AG09319 (cell line): Measurements from ENCODE around the gene SYCP3.

ENCODE experiments used
- DNase-seq: peaks from one replicate; pipeline ENCODE4 v3.0.0-alpha.2; 2010; ENCODE audit warnings: low read depth; ENCODE audit errors: extremely low read depth
- CTCF ChIP-seq: IDR thresholded peaks from 2 replicates; pipeline ENCODE4 v1.5.1; 2011; ENCODE audit warnings: low read depth, mild to moderate bottlenecking, inconsistent platforms, low read length, moderate library complexity

Gene SYCP3

GRCh38 chr12:101761350-101761749, 22.1 kb upstream of the SYCP3 start:
- no peak for TF ChIP-seq CTCF
- DNase-seq = no peak

- no peak for DNase-seq
Observed at GRCh38 chr12:101759396-101760047, 20.3 kb upstream of the SYCP3 start.

GRCh38 chr12:101750152-101750551, 10.9 kb upstream of the SYCP3 start:
- no peak for TF ChIP-seq CTCF
- DNase-seq = no peak

More at GRCh38 chr12:101759396-101760047, 20.3 kb upstream of the SYCP3 start:
- peak; percentile 80 for TF ChIP-seq CTCF

GRCh38 chr12:101749657-101750056, 10.4 kb upstream of the SYCP3 start:
- no peak for DNase-seq
- TF ChIP-seq CTCF = no peak

- no peak for DNase-seq
- no peak for TF ChIP-seq CTCF
Observed at GRCh38 chr12:101748907-101749306, 9.6 kb upstream of the SYCP3 start.

GRCh38 chr12:101747697-101748096, 8.4 kb upstream of the SYCP3 start:
- no peak for DNase-seq
- no peak for TF ChIP-seq CTCF

GRCh38 chr12:101746661-101747060, 7.4 kb upstream of the SYCP3 start:
- TF ChIP-seq CTCF = no peak
- no peak for DNase-seq
